ENCODE data around the gene OSBPL6.

The OSBPL6 gene

GRCh38 chr2:178361588-178361987 is 167.3 kb downstream of the OSBPL6 start:
- DNase-seq: no peak

GRCh38 chr2:178363252-178363651 is 168.9 kb downstream of the OSBPL6 start:
- DNase-seq: no peak

- no peak for DNase-seq
Measured at GRCh38 chr2:178365116-178365515, 170.8 kb downstream of the OSBPL6 start.

- DNase-seq: no peak
Measured at GRCh38 chr2:178366412-178366811, 172.1 kb downstream of the OSBPL6 start.

- DNase-seq: no peak
Measured at GRCh38 chr2:178367344-178367743, 173.0 kb downstream of the OSBPL6 start.

- no peak for DNase-seq
Measured at GRCh38 chr2:178374865-178375264, 180.6 kb downstream of the OSBPL6 start.

GRCh38 chr2:178377046-178377445 is 182.7 kb downstream of the OSBPL6 start:
- DNase-seq: no peak

GRCh38 chr2:178379162-178380004 is 185.1 kb downstream of the OSBPL6 start:
- no peak for DNase-seq

- no peak for DNase-seq
Measured at GRCh38 chr2:178380763-178381162, 186.5 kb downstream of the OSBPL6 start.

GRCh38 chr2:178383718-178384117 is 189.4 kb downstream of the OSBPL6 start:
- DNase-seq: no peak

- DNase-seq: no peak
Measured at GRCh38 chr2:178385595-178386148, 191.4 kb downstream of the OSBPL6 start.

- DNase-seq: no peak
Measured at GRCh38 chr2:178386986-178387597, 192.8 kb downstream of the OSBPL6 start.

GRCh38 chr2:178388287-178388686 is 194.0 kb downstream of the OSBPL6 start:
- DNase-seq: no peak

- no peak for DNase-seq
Measured at GRCh38 chr2:178391701-178392100, 197.4 kb downstream of the OSBPL6 start.

- DNase-seq: no peak
Measured at GRCh38 chr2:178392215-178392614, 197.9 kb downstream of the OSBPL6 start.

- DNase-seq: no peak
Measured at GRCh38 chr2:178394859-178395258, 200.5 kb downstream of the OSBPL6 start.

GRCh38 chr2:178395295-178395694 is 201.0 kb downstream of the OSBPL6 start:
- DNase-seq: no peak

- DNase-seq: no peak
Measured at GRCh38 chr2:178395941-178396570, 201.7 kb downstream of the OSBPL6 start.

GRCh38 chr2:178397002-178397605 is 202.8 kb downstream of the OSBPL6 start:
- peak; percentile 12 for DNase-seq

GRCh38 chr2:178401994-178402437 is 207.7 kb downstream of the OSBPL6 start:
- DNase-seq: no peak

- no peak for DNase-seq
Measured at GRCh38 chr2:178403671-178404306, 209.5 kb downstream of the OSBPL6 start.

- DNase-seq: no peak
Measured at GRCh38 chr2:178404368-178404767, 210.1 kb downstream of the OSBPL6 start.

- DNase-seq: no peak
Measured at GRCh38 chr2:178409261-178409660, 214.9 kb downstream of the OSBPL6 start.
